Thyroid gland (tissue), 4 donors: ENCODE measurements around the gene TRIM68.

Experiments used
- POLR2A ChIP-seq, 2 donors: fragments of 450-650 bp; IDR thresholded peaks; one replicate each; pipeline ENCODE4 v1.6.1; 2017; ENCODE audit warnings: antibody characterized with exemption in 2 of 2, mild to moderate bottlenecking in 2 of 2, moderate library complexity in 1 of 2
- TF ChIP-seq, protein P1 (sequence below), 6 experiments: fragments of 200-600 bp in 3 of 6; fragments of 450-650 bp in 3 of 6; sonication (generic) in 3 of 6; IDR thresholded peaks; one replicate each; pipeline ENCODE4 v1.5.1; 2016 to 2019; ENCODE audit warnings: antibody characterized with exemption in 6 of 6, mild to moderate bottlenecking in 2 of 6, inconsistent platforms in 1 of 6, moderate library complexity in 1 of 6

GRCh38 chr11:4637662-4638047 is 29.6 kb upstream of the TRIM68 start:
- TF ChIP-seq, protein P1, sequence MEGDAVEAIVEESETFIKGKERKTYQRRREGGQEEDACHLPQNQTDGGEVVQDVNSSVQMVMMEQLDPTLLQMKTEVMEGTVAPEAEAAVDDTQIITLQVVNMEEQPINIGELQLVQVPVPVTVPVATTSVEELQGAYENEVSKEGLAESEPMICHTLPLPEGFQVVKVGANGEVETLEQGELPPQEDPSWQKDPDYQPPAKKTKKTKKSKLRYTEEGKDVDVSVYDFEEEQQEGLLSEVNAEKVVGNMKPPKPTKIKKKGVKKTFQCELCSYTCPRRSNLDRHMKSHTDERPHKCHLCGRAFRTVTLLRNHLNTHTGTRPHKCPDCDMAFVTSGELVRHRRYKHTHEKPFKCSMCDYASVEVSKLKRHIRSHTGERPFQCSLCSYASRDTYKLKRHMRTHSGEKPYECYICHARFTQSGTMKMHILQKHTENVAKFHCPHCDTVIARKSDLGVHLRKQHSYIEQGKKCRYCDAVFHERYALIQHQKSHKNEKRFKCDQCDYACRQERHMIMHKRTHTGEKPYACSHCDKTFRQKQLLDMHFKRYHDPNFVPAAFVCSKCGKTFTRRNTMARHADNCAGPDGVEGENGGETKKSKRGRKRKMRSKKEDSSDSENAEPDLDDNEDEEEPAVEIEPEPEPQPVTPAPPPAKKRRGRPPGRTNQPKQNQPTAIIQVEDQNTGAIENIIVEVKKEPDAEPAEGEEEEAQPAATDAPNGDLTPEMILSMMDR (IDR thresholded peaks at IDR 0.05): no peak
- no peak for TF ChIP-seq POLR2A (IDR thresholded peaks at IDR 0.05)
